Thoracic aorta (tissue), 2 donors: ENCODE measurements around the gene NARF. TPM values are rescaled to one million over a fixed set of nuclear protein-coding genes. Genes with fewer than 3 reads are reported as not detected.

Source experiments
- ATAC-seq: fragments of 150-250 bp; one replicate; pipeline ENCODE4 v1.8.0; 2017; ENCODE audit warnings: low read depth; ENCODE audit not compliant: insufficient number of reproducible peaks, low FRiP score
- DNase-seq: peaks from one replicate; pipeline ENCODE4 v3.0.0-alpha.2; 2020; ENCODE audit warnings: low spot score
- H3K27ac ChIP-seq, 2 donors: fragments of 200-600 bp; sonication (generic); 1 replicate in 1 of 2; 2 replicates in 1 of 2; pipeline ENCODE4 v1.5.1; 2016; ENCODE audit warnings: mild to moderate bottlenecking in 2 of 2, moderate library complexity in 2 of 2
- H3K27me3 ChIP-seq: fragments of 200-600 bp; sonication (generic); replicated peaks from 2 replicates; pipeline ENCODE4 v1.6.0; 2016; ENCODE audit warnings: mild to moderate bottlenecking; ENCODE audit not compliant: insufficient read depth
- H3K36me3 ChIP-seq: fragments of 200-600 bp; sonication (generic); one replicate; pipeline ENCODE4 v1.5.1; 2016
- H3K4me1 ChIP-seq, 2 donors: fragments of 200-600 bp; sonication (generic); 1 replicate in 1 of 2; 2 replicates in 1 of 2; pipeline versions ENCODE4 v1.5.1 to v1.6.0; 2016; ENCODE audit warnings: low read depth in 2 of 2, mild to moderate bottlenecking in 1 of 2; ENCODE audit not compliant: control insufficient read depth in 1 of 2
- H3K4me3 ChIP-seq: fragments of 200-600 bp; sonication (generic); 2 replicates; pipeline ENCODE4 v1.5.1; 2016; ENCODE audit warnings: mild to moderate bottlenecking
- H3K9me3 ChIP-seq: fragments of 200-600 bp; sonication (generic); 2 replicates; pipeline ENCODE4 v1.5.1; 2016
- total RNA-seq, 2 donors: library from RNA; depleted of rRNA; stranded (reverse); fragments of >200 nt; gene quantifications; one replicate each; pipeline versions ENCODE4 v1.1.0 to v1.2.3, GENCODE V29; 2016
- TF ChIP-seq, protein P1 (sequence below): fragments of 200-600 bp; sonication (generic); IDR thresholded peaks from one replicate; pipeline ENCODE4 v1.5.1; 2019; ENCODE audit warnings: antibody characterized with exemption

NARF gene
- total RNA-seq, 2 donors from 2014 or later, result 77.0 to 86.8 TPM

DNA sequence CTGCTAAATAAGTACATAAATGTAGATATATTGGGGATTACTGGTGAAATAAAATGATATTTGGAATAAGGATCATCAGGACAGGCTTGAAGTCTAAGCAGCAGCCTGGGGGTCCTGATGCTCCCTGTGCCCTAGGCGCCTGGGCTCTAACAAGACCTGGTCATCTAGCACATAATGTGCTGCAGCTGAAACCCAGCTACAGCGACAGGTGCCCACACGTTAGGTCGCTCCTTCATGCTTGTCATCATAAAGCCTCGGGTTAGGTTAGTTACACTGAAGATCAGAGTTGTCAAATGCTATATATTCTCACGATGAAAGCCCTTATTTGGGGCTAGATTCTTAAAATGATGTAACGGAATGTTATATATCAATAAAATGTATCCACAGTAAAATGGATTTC is 11.5 kb downstream of the NARF start:
- TF ChIP-seq, protein P1, sequence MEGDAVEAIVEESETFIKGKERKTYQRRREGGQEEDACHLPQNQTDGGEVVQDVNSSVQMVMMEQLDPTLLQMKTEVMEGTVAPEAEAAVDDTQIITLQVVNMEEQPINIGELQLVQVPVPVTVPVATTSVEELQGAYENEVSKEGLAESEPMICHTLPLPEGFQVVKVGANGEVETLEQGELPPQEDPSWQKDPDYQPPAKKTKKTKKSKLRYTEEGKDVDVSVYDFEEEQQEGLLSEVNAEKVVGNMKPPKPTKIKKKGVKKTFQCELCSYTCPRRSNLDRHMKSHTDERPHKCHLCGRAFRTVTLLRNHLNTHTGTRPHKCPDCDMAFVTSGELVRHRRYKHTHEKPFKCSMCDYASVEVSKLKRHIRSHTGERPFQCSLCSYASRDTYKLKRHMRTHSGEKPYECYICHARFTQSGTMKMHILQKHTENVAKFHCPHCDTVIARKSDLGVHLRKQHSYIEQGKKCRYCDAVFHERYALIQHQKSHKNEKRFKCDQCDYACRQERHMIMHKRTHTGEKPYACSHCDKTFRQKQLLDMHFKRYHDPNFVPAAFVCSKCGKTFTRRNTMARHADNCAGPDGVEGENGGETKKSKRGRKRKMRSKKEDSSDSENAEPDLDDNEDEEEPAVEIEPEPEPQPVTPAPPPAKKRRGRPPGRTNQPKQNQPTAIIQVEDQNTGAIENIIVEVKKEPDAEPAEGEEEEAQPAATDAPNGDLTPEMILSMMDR, result no peak
- ATAC-seq, result no peak
- H3K4me1 ChIP-seq, result no peaks in the 10 kb centered on the region
- no peaks in the 10 kb centered on the region for H3K27me3 ChIP-seq
- peaks cover 34% of the 10 kb centered on the region for H3K36me3 ChIP-seq
- no peaks in the 10 kb centered on the region for H3K9me3 ChIP-seq
- H3K27ac ChIP-seq, result no peak overlapping the region
- no peak for DNase-seq
- no peak overlapping the region for H3K4me3 ChIP-seq

DNA sequence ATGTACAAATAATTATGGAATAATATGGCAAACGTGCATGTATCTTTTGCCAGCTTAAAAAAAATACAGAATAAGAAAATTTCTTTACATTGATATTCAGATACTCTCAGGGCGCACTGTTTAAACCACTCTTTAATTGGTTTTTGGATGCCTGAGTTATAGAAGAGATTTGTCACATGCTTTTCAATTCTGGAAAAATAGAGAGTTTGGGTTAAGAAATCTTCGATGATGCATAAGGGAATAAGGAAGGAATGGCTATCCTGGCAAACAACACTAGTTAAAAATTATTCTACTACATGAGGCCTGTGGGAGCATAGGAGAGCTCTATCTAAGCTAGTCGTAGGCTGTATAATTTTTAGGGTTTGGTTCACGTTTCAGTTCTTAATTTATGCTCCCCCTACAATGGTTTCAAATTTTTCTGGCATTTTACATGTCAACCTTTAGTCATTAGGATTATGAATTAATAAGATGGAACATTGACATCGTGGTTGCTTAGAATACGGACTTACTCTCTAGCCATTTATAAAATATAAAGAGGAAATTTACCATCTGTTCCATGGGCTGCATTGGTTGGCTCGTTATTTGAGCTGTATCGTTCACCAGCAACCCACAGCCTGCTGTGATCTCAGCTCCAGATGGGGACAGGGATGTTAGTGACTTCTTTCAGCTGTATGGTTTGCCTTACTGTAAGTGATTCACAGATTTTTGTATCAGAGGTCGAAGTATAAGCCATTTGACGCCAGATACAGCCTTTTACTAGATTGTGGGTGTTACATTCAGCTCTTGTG is 15.9 kb downstream of the NARF start:
- Histone ChIP-seq H3K4me1 (no peaks in the 10 kb centered on the region), H3K27ac (no peak overlapping the region), H3K27me3 (no peaks in the 10 kb centered on the region), H3K4me3 (no peak overlapping the region), H3K36me3 (peaks cover 36% of the 10 kb centered on the region), H3K9me3 (no peaks in the 10 kb centered on the region)
- DNase-seq (no peak), ATAC-seq (no peak)
- TF ChIP-seq, protein P1, result no peak

DNA sequence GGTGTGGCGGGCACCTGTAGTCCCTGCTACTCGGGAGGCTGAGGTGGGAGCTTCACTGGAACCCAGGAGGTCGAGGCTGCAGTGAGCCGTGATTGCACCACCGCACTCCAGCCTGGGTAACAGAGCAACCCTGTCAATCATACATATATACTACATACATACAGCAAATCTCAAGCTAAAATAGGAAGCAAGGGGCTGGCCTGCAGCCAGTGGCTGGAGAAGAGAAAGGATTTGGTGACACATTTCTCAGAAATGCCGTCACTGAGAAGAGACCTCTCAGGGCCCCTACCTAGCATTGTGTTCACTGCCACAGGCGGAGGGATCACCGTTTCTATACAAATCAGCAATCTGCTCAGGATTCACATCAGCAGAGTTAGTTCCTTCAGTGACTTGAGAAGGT is 16.9 kb downstream of the NARF start:
- H3K36me3 ChIP-seq, result peaks cover 43% of the 10 kb centered on the region
- TF ChIP-seq, protein P1, result no peak
- H3K4me3 ChIP-seq, result no peak overlapping the region
- ATAC-seq, result no peak
- no peak for DNase-seq
- no peaks in the 10 kb centered on the region for H3K27me3 ChIP-seq
- no peak overlapping the region for H3K27ac ChIP-seq
- no peaks in the 10 kb centered on the region for H3K9me3 ChIP-seq
- no peaks in the 10 kb centered on the region for H3K4me1 ChIP-seq

DNA sequence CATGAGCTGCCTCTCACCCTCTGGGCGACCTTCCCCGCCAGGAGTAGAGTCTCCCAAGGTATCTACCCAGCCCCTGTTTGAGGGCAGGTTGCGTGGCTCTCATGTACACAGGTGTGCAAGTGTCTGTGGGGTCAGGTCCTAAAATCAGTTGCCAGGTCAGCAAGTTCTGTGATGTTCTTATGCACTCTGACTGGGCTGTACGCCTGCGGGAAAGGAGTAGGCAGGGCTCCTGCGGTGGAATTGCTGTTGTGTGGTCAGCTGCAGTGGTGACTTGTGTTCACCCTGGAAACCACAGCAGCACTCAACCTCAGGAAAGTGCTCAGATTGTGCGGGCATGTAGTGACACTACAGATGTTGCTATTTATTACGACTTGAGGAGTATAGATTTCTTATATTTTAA is 19.4 kb downstream of the NARF start:
- Histone ChIP-seq H3K27ac (no peak overlapping the region), H3K4me1 (no peaks in the 10 kb centered on the region), H3K27me3 (no peaks in the 10 kb centered on the region), H3K36me3 (peaks cover 55% of the 10 kb centered on the region), H3K9me3 (no peaks in the 10 kb centered on the region), H3K4me3 (no peak overlapping the region)
- ATAC-seq, result no peak
- no peak for DNase-seq
- TF ChIP-seq, protein P1, result no peak

DNA sequence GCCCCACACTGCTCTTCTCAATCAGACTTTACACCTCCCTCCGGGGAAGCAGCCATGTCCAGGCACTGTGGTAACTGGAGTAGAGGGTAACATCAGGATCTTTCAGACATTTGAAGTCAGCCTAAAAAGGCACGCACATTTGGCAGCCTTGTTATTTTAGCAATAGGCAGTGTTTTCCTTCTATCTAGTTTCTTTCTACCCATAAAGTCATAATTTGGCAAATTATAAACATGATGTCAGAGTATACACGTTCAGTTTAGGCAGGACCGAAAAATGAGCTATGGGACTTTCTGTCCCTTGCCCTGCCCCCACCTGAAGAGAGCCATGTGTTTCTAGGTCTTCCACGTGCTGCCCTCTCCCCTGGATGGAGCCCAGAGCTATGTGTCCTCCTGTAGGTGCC is 21.1 kb downstream of the NARF start:
- Histone ChIP-seq H3K27ac (no peak overlapping the region), H3K4me3 (no peak overlapping the region), H3K27me3 (no peaks in the 10 kb centered on the region), H3K4me1 (no peaks in the 10 kb centered on the region), H3K9me3 (no peaks in the 10 kb centered on the region), H3K36me3 (peaks cover 67% of the 10 kb centered on the region)
- ATAC-seq (no peak), DNase-seq (no peak)
- TF ChIP-seq, protein P1, result no peak
